Heart left ventricle (tissue), 13 donors: Measurements from ENCODE around the gene POGZ.

Source experiments
- CTCF ChIP-seq, 12 donors: fragments of 200-600 bp; sonication (generic) in 4 of 12; IDR thresholded peaks; one replicate each; pipeline versions ENCODE4 v1.5.0 to v1.8.0; 2018 to 2022; ENCODE audit warnings: antibody characterized with exemption in 12 of 12, mild to moderate bottlenecking in 5 of 12
- POLR2A ChIP-seq, 2 donors: fragments of 450-650 bp; IDR thresholded peaks; one replicate each; pipeline ENCODE4 v1.6.1; 2017; ENCODE audit warnings: antibody characterized with exemption in 2 of 2, mild to moderate bottlenecking in 2 of 2, moderate library complexity in 2 of 2
- donor health status: ischemic (EF 13 %, LVEDD 7.1; RV severe dilation, severe dysfunction).
- donor health status: DM: no; HTN: yes; CAD: no.
- donor health status: DM: no; HTN: no; CAD: no.
- donor health status: ischemic (EF 25% LVEDD 6.9; RV normal size, moderate dysfunction).
- donor health status: ischemic (EF 25% LVEDD 5.7; RV mildly dilated, moderate dysfunction).
- donor health status: ischemic (EF 35%, LVEDD 5.7; RV mildly dilated, moderate dysfunction).
- donor health status: nonischemic (EF 11% LVEDD 7.7; RV severe dilation, severe dysfunction).
- donor health status: DM: yes; HTN: yes; CAD: no.
- donor health status: PGD.
- donor health status: ischemic (EF 29% LVEDD 5.4; RV normal size, mild dysfunction).
- donor health status: nonischemic (EF 23%, LVEDD 6.1; RV moderate dilation, normal function).

GRCh38 chr1:151477066-151477465 is 17.8 kb upstream of the POGZ start:
- no peak for TF ChIP-seq POLR2A (IDR thresholded peaks at IDR 0.05)
- TF ChIP-seq CTCF (IDR thresholded peaks at IDR 0.05): no peak
